HFF-Myc (cell line): ENCODE measurements around the gene MYH15.
"Not testable (repeated sequence)": the region's sequence is repeated elsewhere in the genome, so short reads cannot be mapped to it uniquely, and the experiment has no call there.

ENCODE experiments used
- DNase-seq: peaks from one replicate; pipeline ENCODE4 v3.0.0-alpha.2; 2011; ENCODE audit warnings: low read depth; ENCODE audit errors: extremely low read depth
- H3K4me3 ChIP-seq: replicated peaks from 2 replicates; pipeline ENCODE4 v1.5.1; 2011; ENCODE audit warnings: low read depth, mild to moderate bottlenecking, control low read depth, low read length
- TF ChIP-seq, protein P1 (sequence below): IDR thresholded peaks from 2 replicates; pipeline ENCODE4 v1.5.1; 2012; ENCODE audit warnings: mild to moderate bottlenecking, low read depth, low read length, control low read depth; ENCODE audit errors: missing control alignments

The MYH15 gene

DNA sequence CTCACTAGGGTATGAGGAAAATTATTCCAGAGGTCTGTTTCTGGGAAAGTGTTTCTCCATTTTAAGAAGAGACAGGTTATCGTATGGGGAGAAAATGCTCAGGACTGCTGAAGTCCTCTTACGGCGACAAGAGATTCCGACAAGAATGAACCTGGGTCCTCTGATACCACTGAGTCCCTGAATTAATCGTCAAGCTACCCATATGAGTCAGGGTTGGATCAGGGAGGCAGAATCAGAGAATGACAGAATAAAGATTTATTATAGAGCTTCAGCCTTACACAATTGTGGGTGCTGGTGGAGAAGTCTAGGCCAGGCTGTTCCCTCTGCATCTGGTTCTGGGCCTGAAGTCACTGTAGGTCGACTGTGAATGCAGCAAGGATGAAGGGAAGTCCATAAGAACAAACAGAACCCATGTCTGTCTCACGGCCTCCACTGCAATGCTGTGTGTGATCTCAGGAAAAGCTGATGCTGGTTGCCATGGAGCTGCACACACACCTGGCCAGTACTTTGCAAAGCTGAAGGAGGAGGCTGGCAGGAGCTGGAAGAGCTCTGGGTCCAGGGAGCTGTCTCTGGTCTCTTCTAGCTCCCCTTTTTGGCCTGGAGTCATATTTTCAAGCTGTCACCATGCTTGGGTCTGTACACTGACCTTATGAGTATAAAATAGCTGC is 130.1 kb downstream of the MYH15 start:
- no peak overlapping the region for H3K4me3 ChIP-seq
- TF ChIP-seq, protein P1, sequence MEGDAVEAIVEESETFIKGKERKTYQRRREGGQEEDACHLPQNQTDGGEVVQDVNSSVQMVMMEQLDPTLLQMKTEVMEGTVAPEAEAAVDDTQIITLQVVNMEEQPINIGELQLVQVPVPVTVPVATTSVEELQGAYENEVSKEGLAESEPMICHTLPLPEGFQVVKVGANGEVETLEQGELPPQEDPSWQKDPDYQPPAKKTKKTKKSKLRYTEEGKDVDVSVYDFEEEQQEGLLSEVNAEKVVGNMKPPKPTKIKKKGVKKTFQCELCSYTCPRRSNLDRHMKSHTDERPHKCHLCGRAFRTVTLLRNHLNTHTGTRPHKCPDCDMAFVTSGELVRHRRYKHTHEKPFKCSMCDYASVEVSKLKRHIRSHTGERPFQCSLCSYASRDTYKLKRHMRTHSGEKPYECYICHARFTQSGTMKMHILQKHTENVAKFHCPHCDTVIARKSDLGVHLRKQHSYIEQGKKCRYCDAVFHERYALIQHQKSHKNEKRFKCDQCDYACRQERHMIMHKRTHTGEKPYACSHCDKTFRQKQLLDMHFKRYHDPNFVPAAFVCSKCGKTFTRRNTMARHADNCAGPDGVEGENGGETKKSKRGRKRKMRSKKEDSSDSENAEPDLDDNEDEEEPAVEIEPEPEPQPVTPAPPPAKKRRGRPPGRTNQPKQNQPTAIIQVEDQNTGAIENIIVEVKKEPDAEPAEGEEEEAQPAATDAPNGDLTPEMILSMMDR, result no peak
- DNase-seq, result no peak

DNA sequence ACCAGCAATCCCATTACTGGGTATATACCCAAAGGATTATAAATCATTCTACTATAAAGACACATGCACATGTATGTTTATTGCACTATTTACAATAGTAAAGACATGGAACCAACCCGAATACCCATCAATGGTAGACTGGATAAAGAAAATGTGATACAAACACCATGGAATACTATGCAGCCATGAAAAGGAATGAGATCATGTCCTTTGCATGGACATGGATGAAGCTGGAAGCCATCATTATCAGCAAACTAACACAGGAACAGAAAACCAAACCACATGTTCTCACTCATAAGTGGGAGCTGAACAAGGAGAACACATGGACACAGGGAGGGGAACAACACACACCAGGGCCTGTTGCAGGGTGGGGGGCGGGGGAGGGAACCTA is 131.4 kb downstream of the MYH15 start:
- not testable (repeated sequence) for H3K4me3 ChIP-seq, DNase-seq

DNA sequence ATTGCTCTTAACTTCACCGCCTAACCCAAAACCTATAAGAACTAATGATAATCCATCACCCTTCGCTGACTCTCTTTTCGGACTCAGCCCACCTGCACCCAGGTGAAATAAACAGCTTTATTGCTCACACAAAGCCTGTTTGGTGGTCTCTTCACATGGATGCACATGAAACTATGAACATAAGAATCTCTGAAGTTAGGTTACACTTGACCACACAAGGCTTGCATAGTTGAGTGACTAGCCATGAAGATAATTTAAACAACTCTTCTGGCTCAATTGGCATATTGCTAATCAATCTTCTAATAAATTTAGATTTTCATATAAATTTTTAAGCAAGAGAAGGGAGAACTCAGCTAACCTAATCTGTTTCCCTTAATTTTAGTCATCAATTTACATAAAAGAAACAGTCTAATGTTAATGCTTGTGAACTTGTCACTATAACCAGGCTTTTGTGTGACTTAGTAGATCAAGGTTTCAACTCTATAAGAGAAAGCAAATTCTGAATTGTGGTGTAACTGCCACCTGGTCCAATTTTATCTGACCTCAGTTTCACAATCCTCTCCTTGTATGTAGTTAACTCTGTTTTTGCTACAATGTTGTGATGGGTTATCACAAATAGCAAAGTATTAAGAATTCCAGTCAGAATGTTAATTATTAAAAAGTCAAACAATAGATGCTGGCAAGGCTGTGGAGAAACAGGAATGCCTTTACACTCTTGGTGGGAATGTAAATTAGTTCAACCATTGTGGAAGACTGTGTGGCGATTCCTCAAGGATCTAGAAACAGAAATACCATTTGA is 132.0 kb downstream of the MYH15 start:
- no peak for DNase-seq
- TF ChIP-seq, protein P1, result no peak
- H3K4me3 ChIP-seq, result no peak overlapping the region

DNA sequence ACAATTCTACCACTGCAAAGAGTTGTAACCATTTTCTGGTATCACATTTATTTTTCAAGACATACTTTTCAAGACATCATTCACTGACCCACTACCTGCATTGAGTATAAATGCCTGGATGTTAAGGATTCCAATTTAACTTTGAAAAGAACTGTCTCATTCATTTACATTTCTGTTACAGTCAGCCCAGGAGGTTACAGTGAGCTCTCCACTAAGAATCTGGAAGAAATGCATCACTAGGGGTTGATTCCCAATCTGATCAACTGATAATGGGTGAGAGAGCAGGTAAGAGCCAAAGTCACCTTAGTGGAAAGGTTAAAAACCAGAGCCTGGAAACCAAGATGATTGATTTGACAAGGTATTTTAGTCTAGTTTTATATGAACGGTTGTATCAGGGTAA is 133.0 kb downstream of the MYH15 start:
- DNase-seq, result no peak
- TF ChIP-seq, protein P1, result no peak
- H3K4me3 ChIP-seq, result no peak overlapping the region

DNA sequence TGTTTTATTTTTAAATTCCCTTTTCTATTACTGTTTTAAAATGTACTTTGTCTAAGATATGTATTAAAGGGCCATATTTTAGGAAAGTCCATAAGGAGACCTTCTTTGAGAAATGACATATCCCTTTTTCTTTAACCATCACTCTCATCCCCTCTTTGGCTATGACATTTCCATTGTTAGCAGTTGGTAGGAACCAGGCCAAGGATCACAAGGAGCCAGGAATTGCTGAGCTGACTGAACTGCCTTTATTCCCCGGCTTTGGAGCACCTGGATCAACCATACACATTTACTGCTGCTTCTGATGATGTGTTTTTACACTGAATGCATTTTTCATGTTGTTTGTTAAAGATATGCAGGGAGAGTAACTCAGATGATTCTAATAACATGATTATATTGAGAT is 134.4 kb downstream of the MYH15 start:
- DNase-seq, result no peak
- TF ChIP-seq, protein P1, result no peak
- H3K4me3 ChIP-seq, result no peak overlapping the region

DNA sequence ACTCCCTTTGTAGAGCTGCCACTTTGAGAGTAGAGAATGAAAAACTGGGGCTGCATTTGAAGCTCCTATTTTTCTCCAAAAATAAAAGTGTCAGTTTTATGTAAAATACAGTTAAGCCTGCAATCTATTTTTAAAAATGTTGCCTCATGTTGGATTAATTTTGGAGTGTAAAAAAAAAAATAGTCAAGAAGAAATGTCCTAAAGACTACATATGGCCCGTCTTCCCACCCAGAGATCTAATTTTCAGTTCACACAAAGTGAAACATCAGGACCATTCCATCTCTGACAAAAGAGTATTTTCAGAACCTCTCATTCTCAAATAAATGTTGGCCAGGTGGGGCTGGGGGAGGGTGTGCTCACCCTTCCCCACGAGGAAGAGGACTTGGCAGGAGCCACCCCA is 151.4 kb downstream of the MYH15 start:
- H3K4me3 ChIP-seq, result no peak overlapping the region
- TF ChIP-seq, protein P1, result no peak
- no peak for DNase-seq

DNA sequence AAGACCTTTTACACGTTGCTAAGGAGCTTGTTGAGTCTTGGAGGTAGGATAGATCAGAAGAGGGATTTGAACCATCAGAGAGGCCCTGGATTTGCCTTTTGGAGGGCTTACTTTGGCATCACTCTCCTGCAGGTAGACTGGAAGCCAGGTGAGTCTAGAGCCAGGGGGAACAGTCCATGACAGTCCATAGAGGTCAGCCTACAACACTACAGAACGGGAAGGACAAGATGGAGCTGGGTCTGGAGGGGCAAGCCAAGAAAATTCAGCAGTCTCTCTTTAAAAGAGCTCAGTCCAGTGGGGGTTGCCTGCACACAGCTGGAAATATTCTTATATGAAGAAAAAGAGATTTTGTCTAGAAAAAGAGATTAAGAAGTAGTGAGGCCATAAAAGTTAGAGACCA is 153.4 kb downstream of the MYH15 start:
- TF ChIP-seq, protein P1, result no peak
- H3K4me3 ChIP-seq, result no peak overlapping the region
- no peak for DNase-seq
